ACC112 (cell line): ENCODE results near the gene CYSRT1.

ENCODE experiments used
- H2AFZ ChIP-seq: fragments of 200-600 bp; sonication (generic); one replicate; pipeline ENCODE4 v1.6.0; 2017; ENCODE audit warnings: antibody characterized with exemption, low read length; ENCODE audit not compliant: unreplicated experiment
- H3K27ac ChIP-seq: fragments of 200-600 bp; sonication (generic); 2 replicates; pipeline ENCODE4 v1.5.1; 2014; ENCODE audit warnings: low read depth, mild to moderate bottlenecking, antibody characterized with exemption, low read length, moderate library complexity
- H3K27me3 ChIP-seq: fragments of 200-600 bp; sonication (generic); 2 replicates; pipeline ENCODE4 v1.6.1; 2014; ENCODE audit warnings: mild to moderate bottlenecking, antibody characterized with exemption, low read length, moderate library complexity, mixed read lengths; ENCODE audit not compliant: insufficient read depth
- H3K36me3 ChIP-seq: fragments of 200-600 bp; sonication (generic); 2 replicates; pipeline ENCODE4 v1.6.1; 2016; ENCODE audit warnings: mild to moderate bottlenecking, antibody characterized with exemption, low read length, moderate library complexity, mixed read lengths; ENCODE audit not compliant: insufficient read depth
- H3K4me1 ChIP-seq: fragments of 200-600 bp; sonication (generic); one replicate; pipeline ENCODE4 v1.6.1; 2016; ENCODE audit warnings: low read length, mixed read lengths; ENCODE audit not compliant: insufficient read depth, unreplicated experiment, control insufficient read depth
- H3K4me3 ChIP-seq: fragments of 200-600 bp; sonication (generic); 2 replicates; pipeline ENCODE4 v1.5.1; 2014; ENCODE audit warnings: mild to moderate bottlenecking, low read depth, low read length
- H3K79me2 ChIP-seq: fragments of 200-600 bp; sonication (generic); one replicate; pipeline ENCODE4 v1.6.0; 2016; ENCODE audit warnings: low read length; ENCODE audit not compliant: control insufficient read depth, unreplicated experiment, insufficient read depth

CYSRT1 gene

GRCh38 chr9:137183980-137184595, 40.9 kb upstream of the CYSRT1 start:
- no peak overlapping the region for H3K4me3 ChIP-seq
- no peaks in the 10 kb centered on the region for H3K27me3 ChIP-seq
- H3K27ac ChIP-seq, result no peak overlapping the region
- H3K79me2 ChIP-seq, result peaks cover 23% of the 10 kb centered on the region
- H3K36me3 ChIP-seq, result no peaks in the 10 kb centered on the region
- H3K4me1 ChIP-seq, result peaks cover 7% of the 10 kb centered on the region
- no peak overlapping the region for H2AFZ ChIP-seq

- Histone ChIP-seq H3K4me1 (peaks cover 14% of the 10 kb centered on the region), H3K36me3 (no peaks in the 10 kb centered on the region), H2AFZ (no peak overlapping the region), H3K27ac (no peak overlapping the region), H3K4me3 (no peak overlapping the region), H3K27me3 (no peaks in the 10 kb centered on the region), H3K79me2 (peaks cover 28% of the 10 kb centered on the region)
These were observed 39.9 kb upstream of the CYSRT1 start for GRCh38 chr9:137184881-137185660.

- Histone ChIP-seq H2AFZ (no peak overlapping the region), H3K36me3 (no peaks in the 10 kb centered on the region), H3K4me3 (no peak overlapping the region), H3K27me3 (no peaks in the 10 kb centered on the region), H3K4me1 (peaks cover 18% of the 10 kb centered on the region), H3K79me2 (peaks cover 37% of the 10 kb centered on the region), H3K27ac (no peak overlapping the region)
These were observed 39.1 kb upstream of the CYSRT1 start for GRCh38 chr9:137185921-137186320.

- Histone ChIP-seq H3K4me3 (peak overlapping the region; percentile 80; the same call in 1 of the 2 replicates), H3K79me2 (peaks cover 40% of the 10 kb centered on the region), H2AFZ (no peak overlapping the region), H3K4me1 (peaks cover 18% of the 10 kb centered on the region), H3K27me3 (no peaks in the 10 kb centered on the region), H3K27ac (no peak overlapping the region), H3K36me3 (no peaks in the 10 kb centered on the region)
These were observed 38.6 kb upstream of the CYSRT1 start for GRCh38 chr9:137186385-137186784.

GRCh38 chr9:137187386-137187785, 37.6 kb upstream of the CYSRT1 start:
- Histone ChIP-seq H3K36me3 (no peaks in the 10 kb centered on the region), H2AFZ (no peak overlapping the region), H3K27ac (no peak overlapping the region), H3K79me2 (peaks cover 40% of the 10 kb centered on the region), H3K4me3 (peak overlapping the region; percentile 80), H3K4me1 (peaks cover 18% of the 10 kb centered on the region), H3K27me3 (no peaks in the 10 kb centered on the region)

GRCh38 chr9:137188086-137188489, 36.9 kb upstream of the CYSRT1 start:
- Histone ChIP-seq H3K36me3 (no peaks in the 10 kb centered on the region), H2AFZ (peak overlapping the region; percentile 79), H3K79me2 (peaks cover 40% of the 10 kb centered on the region), H3K4me1 (peaks cover 18% of the 10 kb centered on the region), H3K27ac (peak overlapping the region; percentile 86), H3K4me3 (peak overlapping the region; percentile 80), H3K27me3 (no peaks in the 10 kb centered on the region)

GRCh38 chr9:137188490-137189296, 36.3 kb upstream of the CYSRT1 start, which contains the start of the genes ANAPC2 and SSNA1:
Gene ANAPC2, minus strand, starts transcription at chr9:137188560. Its CDS starts 28 bp downstream, at chr9:137188532.
Gene SSNA1, plus strand, starts transcription at chr9:137188676. Its CDS starts 51 bp downstream, at chr9:137188727.
- H3K36me3 ChIP-seq, result no peaks in the 10 kb centered on the region
- H3K27ac ChIP-seq, result peak within 1 kb of the TSS; percentile 86
- H3K79me2 ChIP-seq, result peaks cover 40% of the 10 kb centered on the region
- H3K4me3 ChIP-seq, result peak within 1 kb of the TSS; percentile 80
- peak within 1 kb of the TSS; percentile 79 for H2AFZ ChIP-seq
- H3K4me1 ChIP-seq, result peaks cover 18% of the 10 kb centered on the region
- no peaks in the 10 kb centered on the region for H3K27me3 ChIP-seq

- H3K4me1 ChIP-seq, result peaks cover 18% of the 10 kb centered on the region
- H2AFZ ChIP-seq, result no peak overlapping the region
- H3K79me2 ChIP-seq, result peaks cover 40% of the 10 kb centered on the region
- H3K27me3 ChIP-seq, result no peaks in the 10 kb centered on the region
- no peaks in the 10 kb centered on the region for H3K36me3 ChIP-seq
- H3K27ac ChIP-seq, result peak overlapping the region; percentile 86
- peak overlapping the region; percentile 80 for H3K4me3 ChIP-seq
These were observed 35.4 kb upstream of the CYSRT1 start for GRCh38 chr9:137189297-137190295.

GRCh38 chr9:137190315-137190856, 34.6 kb upstream of the CYSRT1 start:
- H3K27me3 ChIP-seq, result no peaks in the 10 kb centered on the region
- H3K27ac ChIP-seq, result no peak overlapping the region
- peaks cover 18% of the 10 kb centered on the region for H3K4me1 ChIP-seq
- peak overlapping the region; percentile 80 for H3K4me3 ChIP-seq
- peaks cover 40% of the 10 kb centered on the region for H3K79me2 ChIP-seq
- no peak overlapping the region for H2AFZ ChIP-seq
- H3K36me3 ChIP-seq, result no peaks in the 10 kb centered on the region
